WI38 (cell line): Measurements from ENCODE around the gene TRMT1.

ENCODE experiments used
- H3K4me3 ChIP-seq: 2 replicates; pipeline ENCODE4 v1.5.1; 2011; ENCODE audit warnings: low read depth, mild to moderate bottlenecking, control low read depth, low read length
- TF ChIP-seq, protein P1 (sequence below): IDR thresholded peaks from 2 replicates; pipeline ENCODE4 v1.5.1; 2012; ENCODE audit warnings: low read depth, mild to moderate bottlenecking, control low read depth, low read length

TRMT1 gene

DNA sequence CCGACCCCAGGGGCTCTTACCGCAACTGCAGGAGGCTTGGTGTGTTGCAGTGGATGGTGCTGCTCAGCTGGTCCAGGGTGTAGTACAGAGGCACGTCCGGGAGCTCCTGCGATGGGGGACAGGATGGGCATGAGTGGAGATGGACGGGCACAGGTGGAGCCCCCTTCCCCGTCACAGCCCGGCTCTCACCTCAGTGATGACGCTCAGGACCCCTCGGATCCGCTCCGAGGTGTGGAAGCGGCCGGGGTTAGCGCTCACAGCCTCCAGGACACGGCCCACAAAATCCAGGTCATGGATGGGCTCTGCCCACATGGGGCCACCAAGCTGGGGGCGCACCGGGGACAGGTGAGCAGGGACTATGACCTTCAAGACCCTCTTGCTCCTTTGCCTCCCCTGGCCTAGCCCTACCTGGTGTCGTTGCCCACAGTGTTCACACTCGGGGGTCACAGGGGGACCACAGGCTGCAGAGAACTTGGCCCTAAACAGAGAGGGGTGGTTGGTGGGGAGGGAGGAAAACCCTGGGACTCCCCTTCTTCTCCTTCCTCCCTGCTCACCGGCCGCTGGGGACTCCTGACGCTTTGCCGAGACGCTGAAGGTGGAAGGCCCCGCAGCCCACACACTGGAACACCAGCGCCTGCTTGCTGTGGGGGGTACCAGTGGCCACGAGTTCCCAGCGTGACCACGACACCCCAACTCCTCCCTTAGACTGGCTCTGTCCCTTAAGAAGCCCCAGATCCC lies 7.0 kb downstream of the TRMT1 start:
- H3K4me3 ChIP-seq: no peak overlapping the region
- TF ChIP-seq, protein P1, sequence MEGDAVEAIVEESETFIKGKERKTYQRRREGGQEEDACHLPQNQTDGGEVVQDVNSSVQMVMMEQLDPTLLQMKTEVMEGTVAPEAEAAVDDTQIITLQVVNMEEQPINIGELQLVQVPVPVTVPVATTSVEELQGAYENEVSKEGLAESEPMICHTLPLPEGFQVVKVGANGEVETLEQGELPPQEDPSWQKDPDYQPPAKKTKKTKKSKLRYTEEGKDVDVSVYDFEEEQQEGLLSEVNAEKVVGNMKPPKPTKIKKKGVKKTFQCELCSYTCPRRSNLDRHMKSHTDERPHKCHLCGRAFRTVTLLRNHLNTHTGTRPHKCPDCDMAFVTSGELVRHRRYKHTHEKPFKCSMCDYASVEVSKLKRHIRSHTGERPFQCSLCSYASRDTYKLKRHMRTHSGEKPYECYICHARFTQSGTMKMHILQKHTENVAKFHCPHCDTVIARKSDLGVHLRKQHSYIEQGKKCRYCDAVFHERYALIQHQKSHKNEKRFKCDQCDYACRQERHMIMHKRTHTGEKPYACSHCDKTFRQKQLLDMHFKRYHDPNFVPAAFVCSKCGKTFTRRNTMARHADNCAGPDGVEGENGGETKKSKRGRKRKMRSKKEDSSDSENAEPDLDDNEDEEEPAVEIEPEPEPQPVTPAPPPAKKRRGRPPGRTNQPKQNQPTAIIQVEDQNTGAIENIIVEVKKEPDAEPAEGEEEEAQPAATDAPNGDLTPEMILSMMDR: no peak

DNA sequence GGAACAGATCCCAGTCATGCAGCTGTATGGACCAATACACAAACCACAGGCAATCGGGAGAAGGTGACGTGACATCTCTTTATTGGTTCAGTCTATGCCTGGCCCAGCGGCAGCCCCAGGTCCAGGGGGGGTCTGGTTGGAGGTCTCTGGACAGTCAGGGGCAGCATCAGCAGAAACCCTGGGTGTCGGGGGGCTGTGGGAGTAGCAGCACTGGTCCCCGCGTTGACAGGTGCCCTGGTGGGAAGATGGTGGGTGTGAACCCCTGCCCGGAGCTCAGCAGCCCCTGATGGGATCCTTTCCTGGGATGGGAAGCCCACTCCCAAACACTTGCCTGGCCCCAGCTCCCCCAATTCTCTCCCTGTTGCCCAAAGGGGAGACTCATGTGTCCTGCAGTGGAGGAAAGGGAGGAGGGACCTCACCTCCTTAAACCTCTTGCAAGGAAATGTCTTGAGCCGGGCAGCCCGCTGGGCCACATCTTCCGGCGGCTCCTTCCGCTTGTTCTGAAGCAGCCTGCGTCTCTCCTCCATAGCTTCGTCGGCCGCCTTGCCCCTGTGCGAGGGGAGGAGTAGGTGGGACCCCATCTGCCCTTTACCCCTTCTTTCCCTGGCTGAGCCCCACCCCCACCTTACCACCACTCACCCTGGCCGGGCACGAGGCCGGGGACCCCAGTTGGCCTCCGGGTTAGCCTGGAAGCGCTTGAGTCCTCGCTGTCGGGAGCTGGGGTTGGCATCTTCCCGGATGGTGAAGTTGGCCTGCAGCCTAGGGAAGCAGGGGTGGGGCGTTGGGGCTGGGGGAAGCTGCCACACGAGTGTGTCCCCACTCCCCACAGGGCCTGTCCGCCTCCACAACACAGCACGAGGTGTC lies 11.5 kb downstream of the TRMT1 start:
- H3K4me3 ChIP-seq: no peak overlapping the region
- TF ChIP-seq, protein P1: no peak

DNA sequence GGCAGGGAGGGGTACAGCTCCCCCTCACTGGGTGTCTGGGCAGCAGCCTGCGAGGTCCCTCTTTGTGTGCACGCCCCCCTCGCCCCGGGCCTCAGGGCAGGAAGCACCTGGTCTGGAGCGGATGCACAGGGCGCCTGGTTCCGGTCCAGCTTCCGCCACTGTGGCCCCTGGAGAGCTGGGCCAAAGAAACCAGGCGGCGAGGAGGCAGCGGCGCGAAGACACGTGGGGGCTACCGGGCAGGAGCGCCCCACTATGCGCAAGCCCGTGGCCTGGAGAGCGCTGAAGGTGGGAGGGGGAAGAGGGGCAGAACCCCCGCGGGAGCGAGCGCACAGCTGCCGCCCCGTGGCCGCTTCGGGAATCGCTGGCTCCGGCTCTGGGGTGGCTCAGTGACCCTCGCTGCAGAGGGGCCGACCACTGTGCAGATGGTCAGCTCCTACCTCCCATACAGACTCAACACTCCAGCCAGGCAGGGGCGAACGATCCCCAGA lies 12.1 kb downstream of the TRMT1 start:
- TF ChIP-seq, protein P1: peak; percentile 38
- H3K4me3 ChIP-seq: no peak overlapping the region

DNA sequence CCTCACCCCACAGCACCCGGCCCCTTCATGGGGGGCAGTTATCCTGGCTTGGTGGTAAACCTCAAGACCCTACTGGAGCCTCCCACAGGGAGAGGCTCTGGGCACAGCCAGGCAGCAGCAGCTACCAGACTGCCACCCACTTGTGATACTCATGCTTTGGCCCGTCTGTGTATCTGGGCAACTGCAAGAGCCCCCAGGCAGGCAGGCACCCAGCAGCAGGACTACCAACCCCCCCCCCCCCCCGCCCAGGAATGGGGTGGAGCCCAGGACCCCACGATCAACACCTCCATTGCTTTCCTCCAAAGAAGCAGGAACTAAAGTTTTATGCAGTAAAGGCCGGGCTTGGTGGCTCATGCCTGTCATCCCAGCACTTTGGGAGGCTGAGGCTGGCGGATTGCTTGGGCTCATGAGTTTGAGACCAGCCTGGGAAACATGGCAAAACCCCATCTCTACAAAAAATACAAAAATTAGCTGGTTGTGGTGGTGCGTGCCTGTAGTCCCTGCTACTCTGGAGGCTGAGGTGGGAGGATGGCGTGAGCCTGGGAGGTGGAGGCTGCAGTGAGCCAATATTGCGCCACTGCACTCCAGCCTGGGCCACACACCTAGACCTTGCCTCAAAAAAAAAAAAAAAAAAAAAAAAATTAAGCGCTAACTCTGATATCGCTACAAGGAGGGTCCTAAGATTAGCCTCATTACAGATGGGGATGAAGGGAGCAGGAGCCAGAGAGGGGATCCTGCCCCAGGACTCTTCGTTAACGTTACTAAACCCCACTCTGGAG lies 12.8 kb downstream of the TRMT1 start:
- TF ChIP-seq, protein P1: no peak
- H3K4me3 ChIP-seq: no peak overlapping the region

DNA sequence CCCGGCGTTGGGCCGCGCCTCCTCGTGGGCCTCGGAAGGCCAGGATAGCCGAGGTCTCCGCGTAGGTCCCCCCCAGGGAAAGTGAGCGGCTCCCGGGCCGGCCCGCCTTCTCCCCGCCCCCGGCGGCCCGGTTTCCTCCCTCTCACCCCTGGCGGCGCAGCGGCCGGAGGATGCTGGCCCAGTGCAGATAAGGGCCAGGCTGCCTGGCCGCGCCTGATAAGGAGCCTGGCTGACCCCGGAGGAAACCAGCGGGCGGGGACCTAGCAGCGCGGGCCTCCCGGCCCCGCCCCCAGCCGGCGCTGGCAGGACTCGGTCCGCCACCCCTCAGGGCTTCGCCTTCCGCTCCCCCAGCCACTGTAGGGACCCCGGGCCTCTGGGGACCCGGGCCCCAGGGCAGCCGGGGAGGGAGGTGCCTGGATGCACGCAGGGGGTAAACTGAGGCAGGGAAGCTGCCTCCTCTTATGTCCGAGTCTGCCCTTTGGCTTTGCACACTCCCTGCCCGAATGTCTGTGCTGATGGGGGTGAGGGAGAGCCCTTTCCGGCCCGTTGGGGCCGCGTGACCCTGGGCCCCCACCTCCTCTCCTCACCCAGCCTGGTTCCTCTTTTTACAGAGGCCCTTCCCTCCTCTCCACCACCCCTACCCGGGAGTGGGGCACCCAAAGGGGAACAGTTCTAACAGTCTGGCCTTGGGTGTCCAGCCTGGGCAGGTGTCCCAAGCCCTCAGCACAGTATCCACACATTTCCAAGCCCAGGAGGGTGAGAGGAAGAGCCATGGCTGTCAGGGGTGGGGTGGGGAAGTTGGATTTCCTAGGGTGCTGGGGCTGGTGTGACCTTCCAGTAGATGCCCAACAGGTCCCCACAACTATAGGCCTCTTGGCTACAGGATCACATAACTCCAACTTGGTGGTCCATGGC lies 13.6 kb downstream of the TRMT1 start, which contains the start of gene LYL1:
LYL1 (minus strand) TSS at position 193 of the 915 bp plus-strand sequence. CDS start 1,687 bp downstream, outside the sequence.
- TF ChIP-seq, protein P1: no peak
- peak within 1 kb of the TSS; percentile 27; the same call in 1 of the 2 replicates for H3K4me3 ChIP-seq

DNA sequence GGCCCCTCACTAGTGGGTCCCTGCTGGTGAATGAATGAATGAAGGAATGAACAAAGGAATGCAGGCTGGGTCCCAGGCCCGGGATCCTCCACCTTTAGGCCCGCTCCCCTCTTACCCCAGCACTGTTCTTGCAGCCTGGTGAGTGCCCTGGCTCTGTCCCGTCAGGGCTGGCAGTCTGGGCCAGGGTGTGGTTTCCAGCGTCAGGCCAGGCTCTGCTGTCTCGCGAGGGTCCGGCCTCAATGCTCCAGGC lies 14.2 kb downstream of the TRMT1 start:
- TF ChIP-seq, protein P1: no peak
- H3K4me3 ChIP-seq: peak overlapping the region; percentile 27; the same call in 1 of the 2 replicates
